ENCODE measurements around the gene GOLGA8M. TPM values are rescaled to one million over a fixed set of nuclear protein-coding genes. Genes with fewer than 3 reads are reported as not detected.
"Not testable (repeated sequence)": the region's sequence is repeated elsewhere in the genome, so short reads cannot be mapped to it uniquely, and the experiment has no call there.

Gene GOLGA8M, protein sequence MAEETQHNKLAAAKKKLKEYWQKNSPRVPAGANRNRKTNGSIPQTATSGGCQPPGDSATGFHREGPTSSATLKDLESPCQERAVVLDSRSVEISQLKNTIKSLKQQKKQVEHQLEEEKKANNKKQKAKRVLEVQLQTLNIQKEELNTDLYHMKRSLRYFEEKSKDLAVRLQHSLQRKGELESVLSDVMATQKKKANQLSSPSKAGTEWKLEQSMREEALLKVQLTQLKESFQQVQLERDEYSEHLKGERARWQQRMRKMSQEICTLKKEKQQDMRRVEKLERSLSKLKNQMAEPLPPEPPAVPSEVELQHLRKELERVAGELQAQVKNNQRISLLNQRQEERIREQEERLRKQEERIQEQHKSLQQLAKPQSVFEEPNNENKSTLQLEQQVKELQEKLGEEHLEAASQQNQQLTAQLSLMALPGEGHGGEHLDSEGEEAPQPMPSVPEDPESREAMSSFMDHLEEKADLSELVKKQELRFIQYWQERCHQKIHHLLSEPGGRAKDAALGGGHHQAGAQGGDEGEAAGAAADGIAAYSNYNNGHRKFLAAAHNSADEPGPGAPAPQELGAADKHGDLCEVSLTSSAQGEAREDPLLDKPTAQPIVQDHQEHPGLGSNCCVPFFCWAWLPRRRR
- total RNA-seq (2021) = not detected in 2 replicates
- not detected for Bru-seq, nascent RNA
- BruChase-seq, experiment 1, labeled RNA remaining after a 2-hour chase = percentile 8 among the genes with signal in this experiment
- percentile 0 among the genes with signal in this experiment for BruChase-seq, experiment 2, labeled RNA remaining after a 6-hour chase
- long read RNA-seq = 0 reads

DNA sequence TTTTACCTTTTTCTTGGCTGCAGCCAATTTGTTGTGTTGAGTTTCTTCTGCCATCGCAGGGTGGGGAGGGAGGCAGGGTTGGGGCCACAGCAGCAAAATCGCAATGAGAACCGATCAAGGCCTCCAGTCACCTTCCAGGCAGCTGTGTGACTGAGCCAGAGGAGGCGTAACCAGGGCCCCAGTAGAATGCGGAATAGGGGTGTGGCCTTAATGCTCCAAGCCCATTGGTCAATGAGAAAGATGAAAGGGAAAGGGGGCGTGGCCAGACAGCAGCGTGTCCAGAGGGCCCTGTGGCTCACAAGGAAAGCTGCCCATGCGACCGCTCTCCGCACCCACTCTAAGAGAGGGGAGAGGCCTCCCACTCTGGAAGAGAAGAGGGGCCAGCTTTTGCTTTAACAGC lies at the start of gene GOLGA8M:
GOLGA8M (minus strand) TSS at position 152 of the 400 bp plus-strand sequence; CDS start at position 54, 98 bp downstream.
- POLR2A ChIA-PET (ENCODE audit: low non-redundant PET); H3K27me3 ChIP-seq (replicated peaks; ENCODE audit: insufficient read depth, low read depth, low read length, poor library complexity); intact Hi-C loops (cut with micrococcal nuclease; ENCODE audit: unreplicated experiment); H3K4me1 ChIP-seq (ENCODE audit: insufficient read depth, low read length, poor library complexity, severe bottlenecking); H3K9me3 ChIP-seq (ENCODE audit: low read depth, low read length, poor library complexity, severe bottlenecking); BruUV-seq (replicated peaks); DNase-seq (ENCODE audit: low spot score); H3K36me3 ChIP-seq (ENCODE audit: insufficient read depth, low read length, poor library complexity, severe bottlenecking); H3K4me3 ChIP-seq (ENCODE audit: low read depth, low read length, poor library complexity, severe bottlenecking); CTCF ChIA-PET; H3K27ac ChIP-seq (ENCODE audit: low read depth, low read length, poor library complexity, severe bottlenecking): not testable (repeated sequence)

- H3K9me3 ChIP-seq (ENCODE audit: low read depth, low read length, poor library complexity, severe bottlenecking); CTCF ChIA-PET; POLR2A ChIA-PET (ENCODE audit: low non-redundant PET); intact Hi-C loops (cut with micrococcal nuclease; ENCODE audit: unreplicated experiment); DNase-seq (ENCODE audit: low spot score); BruUV-seq (replicated peaks); H3K27ac ChIP-seq (ENCODE audit: low read depth, low read length, poor library complexity, severe bottlenecking); H3K27me3 ChIP-seq (replicated peaks; ENCODE audit: insufficient read depth, low read depth, low read length, poor library complexity); H3K4me1 ChIP-seq (ENCODE audit: insufficient read depth, low read length, poor library complexity, severe bottlenecking); H3K36me3 ChIP-seq (ENCODE audit: insufficient read depth, low read length, poor library complexity, severe bottlenecking); H3K4me3 ChIP-seq (ENCODE audit: low read depth, low read length, poor library complexity, severe bottlenecking): not testable (repeated sequence)
Measured at GRCh38 chr15:28742890-28743289, 30.7 kb upstream of the GOLGA8M start.

DNA sequence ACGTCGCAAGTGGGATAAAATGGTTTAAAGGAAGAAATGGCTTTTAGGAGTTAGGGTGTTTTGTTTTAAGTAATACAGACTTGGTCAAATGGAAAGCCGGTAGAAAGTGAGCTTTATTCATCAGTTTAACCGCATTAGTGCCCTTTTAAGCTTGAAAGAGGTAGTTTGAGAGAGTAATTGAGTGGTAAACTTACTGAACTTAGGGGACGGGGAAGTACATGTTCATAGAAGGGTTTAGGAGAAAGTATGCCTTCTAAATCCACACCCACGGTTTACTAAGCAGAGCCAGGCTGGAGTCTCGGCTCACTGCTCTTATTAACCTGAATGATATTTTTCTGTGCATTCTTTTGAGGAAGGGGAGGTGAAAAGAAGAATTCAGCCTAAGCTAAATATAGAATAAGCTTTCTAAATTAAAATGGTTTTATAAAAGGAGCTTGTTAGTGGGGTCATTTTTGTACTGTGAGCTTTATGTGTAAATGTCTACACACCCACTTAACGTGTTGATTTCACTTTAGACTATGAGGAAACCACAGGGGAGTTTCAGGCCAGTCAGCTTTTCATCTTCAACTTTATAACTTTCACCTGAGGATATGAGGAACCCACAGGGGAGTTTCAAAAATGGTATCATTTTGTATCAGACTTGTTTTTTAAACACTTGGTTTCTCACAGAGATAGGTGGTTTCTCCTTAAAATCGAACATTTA lies 26.5 kb upstream of the GOLGA8M start:
- DNase-seq (ENCODE audit: low spot score); H3K36me3 ChIP-seq (ENCODE audit: insufficient read depth, low read length, poor library complexity, severe bottlenecking); POLR2A ChIA-PET (ENCODE audit: low non-redundant PET); H3K4me1 ChIP-seq (ENCODE audit: insufficient read depth, low read length, poor library complexity, severe bottlenecking); H3K9me3 ChIP-seq (ENCODE audit: low read depth, low read length, poor library complexity, severe bottlenecking); BruUV-seq (replicated peaks); H3K27ac ChIP-seq (ENCODE audit: low read depth, low read length, poor library complexity, severe bottlenecking); intact Hi-C loops (cut with micrococcal nuclease; ENCODE audit: unreplicated experiment); H3K27me3 ChIP-seq (replicated peaks; ENCODE audit: insufficient read depth, low read depth, low read length, poor library complexity); H3K4me3 ChIP-seq (ENCODE audit: low read depth, low read length, poor library complexity, severe bottlenecking); CTCF ChIA-PET: not testable (repeated sequence)

GRCh38 chr15:28738200-28738561 lies 26.0 kb upstream of the GOLGA8M start:
- H3K4me1 ChIP-seq (ENCODE audit: insufficient read depth, low read length, poor library complexity, severe bottlenecking); H3K4me3 ChIP-seq (ENCODE audit: low read depth, low read length, poor library complexity, severe bottlenecking); BruUV-seq (replicated peaks); DNase-seq (ENCODE audit: low spot score); H3K27me3 ChIP-seq (replicated peaks; ENCODE audit: insufficient read depth, low read depth, low read length, poor library complexity); intact Hi-C loops (cut with micrococcal nuclease; ENCODE audit: unreplicated experiment); H3K9me3 ChIP-seq (ENCODE audit: low read depth, low read length, poor library complexity, severe bottlenecking); POLR2A ChIA-PET (ENCODE audit: low non-redundant PET); H3K27ac ChIP-seq (ENCODE audit: low read depth, low read length, poor library complexity, severe bottlenecking); H3K36me3 ChIP-seq (ENCODE audit: insufficient read depth, low read length, poor library complexity, severe bottlenecking); CTCF ChIA-PET: not testable (repeated sequence)

DNA sequence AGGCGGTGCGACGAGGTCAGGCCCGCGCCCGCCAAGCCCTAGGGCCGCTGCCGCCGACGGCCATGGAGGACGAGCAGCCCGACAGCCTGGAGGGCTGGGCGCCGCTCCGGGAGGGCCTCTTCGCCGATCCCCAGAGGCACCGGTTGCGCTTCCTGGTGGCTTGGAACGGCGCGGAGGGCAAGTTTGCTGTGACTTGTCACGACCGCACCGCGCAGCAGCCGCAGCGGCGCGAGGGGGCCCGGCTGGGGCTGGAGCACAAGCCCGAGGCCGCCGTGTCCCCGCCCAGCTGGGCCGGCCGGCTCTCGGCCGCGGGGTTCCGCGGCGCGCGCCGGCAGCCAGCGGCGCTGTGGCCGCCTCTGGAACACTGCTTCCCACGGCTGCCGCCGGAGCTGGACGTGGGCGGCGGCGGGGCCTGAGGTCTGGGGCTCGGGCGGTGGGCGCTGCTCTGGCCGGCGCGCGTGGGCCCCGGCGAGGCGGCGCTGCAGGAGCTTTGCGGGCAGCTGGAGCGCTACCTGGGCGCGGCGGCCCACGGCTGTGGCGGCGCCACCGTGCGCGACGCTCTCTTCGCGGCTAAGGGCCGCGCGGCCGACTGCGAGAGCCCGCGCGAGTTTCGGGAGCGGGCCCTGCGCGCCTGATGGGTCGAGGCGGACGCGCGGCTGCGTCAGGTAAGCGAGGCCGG lies 25.4 kb upstream of the GOLGA8M start:
- POLR2A ChIA-PET (ENCODE audit: low non-redundant PET); CTCF ChIA-PET: not testable (repeated sequence)

GRCh38 chr15:28728061-28728460 lies 15.8 kb upstream of the GOLGA8M start:
- BruUV-seq (replicated peaks); H3K27me3 ChIP-seq (replicated peaks; ENCODE audit: insufficient read depth, low read depth, low read length, poor library complexity); DNase-seq (ENCODE audit: low spot score); H3K36me3 ChIP-seq (ENCODE audit: insufficient read depth, low read length, poor library complexity, severe bottlenecking); POLR2A ChIA-PET (ENCODE audit: low non-redundant PET); H3K4me1 ChIP-seq (ENCODE audit: insufficient read depth, low read length, poor library complexity, severe bottlenecking); CTCF ChIA-PET; H3K4me3 ChIP-seq (ENCODE audit: low read depth, low read length, poor library complexity, severe bottlenecking); H3K27ac ChIP-seq (ENCODE audit: low read depth, low read length, poor library complexity, severe bottlenecking); intact Hi-C loops (cut with micrococcal nuclease; ENCODE audit: unreplicated experiment); H3K9me3 ChIP-seq (ENCODE audit: low read depth, low read length, poor library complexity, severe bottlenecking): not testable (repeated sequence)

More for the DNA sequence above, 25.4 kb upstream of the GOLGA8M start:
- H3K27me3 ChIP-seq (replicated peaks; ENCODE audit: insufficient read depth, low read depth, low read length, poor library complexity); DNase-seq (ENCODE audit: low spot score); H3K9me3 ChIP-seq (ENCODE audit: low read depth, low read length, poor library complexity, severe bottlenecking); H3K27ac ChIP-seq (ENCODE audit: low read depth, low read length, poor library complexity, severe bottlenecking); intact Hi-C loops (cut with micrococcal nuclease; ENCODE audit: unreplicated experiment); BruUV-seq (replicated peaks); H3K4me1 ChIP-seq (ENCODE audit: insufficient read depth, low read length, poor library complexity, severe bottlenecking); H3K36me3 ChIP-seq (ENCODE audit: insufficient read depth, low read length, poor library complexity, severe bottlenecking): not testable (repeated sequence)
- H3K4me3 ChIP-seq (ENCODE audit: low read depth, low read length, poor library complexity, severe bottlenecking) = peak overlapping the region; percentile 23

DNA sequence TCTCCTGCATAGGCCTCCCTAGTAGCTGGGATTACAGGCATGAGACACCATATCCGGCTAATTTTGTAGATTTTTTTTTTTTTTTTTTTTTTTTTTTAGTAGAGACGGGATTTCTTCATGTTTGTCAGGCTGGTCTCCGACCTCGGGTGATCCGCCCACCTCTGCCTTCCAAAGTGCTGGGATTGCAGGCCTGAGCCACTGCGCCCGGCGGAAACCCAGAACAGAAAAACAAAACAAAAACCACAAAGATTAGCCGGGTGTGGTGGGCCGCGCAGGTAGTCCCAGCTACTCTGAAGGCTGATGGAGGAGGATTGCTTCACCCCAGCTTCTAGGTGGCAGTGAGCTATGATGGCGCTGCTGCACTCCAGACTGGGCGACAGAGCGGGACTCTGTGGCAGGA lies 14.8 kb upstream of the GOLGA8M start:
- H3K27ac ChIP-seq (ENCODE audit: low read depth, low read length, poor library complexity, severe bottlenecking); H3K4me1 ChIP-seq (ENCODE audit: insufficient read depth, low read length, poor library complexity, severe bottlenecking); BruUV-seq (replicated peaks); intact Hi-C loops (cut with micrococcal nuclease; ENCODE audit: unreplicated experiment); H3K9me3 ChIP-seq (ENCODE audit: low read depth, low read length, poor library complexity, severe bottlenecking); CTCF ChIA-PET; H3K4me3 ChIP-seq (ENCODE audit: low read depth, low read length, poor library complexity, severe bottlenecking); H3K36me3 ChIP-seq (ENCODE audit: insufficient read depth, low read length, poor library complexity, severe bottlenecking); DNase-seq (ENCODE audit: low spot score); H3K27me3 ChIP-seq (replicated peaks; ENCODE audit: insufficient read depth, low read depth, low read length, poor library complexity): not testable (repeated sequence)
- POLR2A ChIA-PET (ENCODE audit: low non-redundant PET) = interaction anchor here (0.7 kb wide), 1 partner anchor 630 kb away, joined by 18 read pairs; no protein-coding TSS in a partner anchor

Measured in A673 (cell line).